Kidney (tissue), 14 donors: ENCODE results near the gene TRIO. TPM values are rescaled to one million over a fixed set of nuclear protein-coding genes. Genes with fewer than 3 reads are reported as not detected.

Source experiments
- DNase-seq, 5 donors: peaks; one replicate each; pipeline ENCODE4 v3.0.0-alpha.2; 2013 to 2020
- FAIRE-seq: peaks from 2 replicates; lab custom pipeline; 2012; peaks lifted over from hg19 to GRCh38; lab: Jason Lieb, UNC
- H3K27ac ChIP-seq, 2 donors: one replicate each; pipeline ENCODE4 v1.7.0; 2013; ENCODE audit warnings: low read depth in 2 of 2, low read length in 2 of 2, inconsistent platforms in 1 of 2
- H3K27me3 ChIP-seq: one replicate; pipeline ENCODE4 v1.7.1; 2013; ENCODE audit warnings: low read length, inconsistent platforms; ENCODE audit not compliant: control insufficient read depth, insufficient read depth
- H3K36me3 ChIP-seq, 3 donors: one replicate each; pipeline versions ENCODE4 v1.7.0 to v1.7.1; 2013; ENCODE audit warnings: low read length in 3 of 3, control low read depth in 1 of 3, inconsistent platforms in 1 of 3; ENCODE audit not compliant: insufficient read depth in 3 of 3, control insufficient read depth in 2 of 3
- H3K4me1 ChIP-seq, 3 donors: one replicate each; pipeline versions ENCODE4 v1.7.0 to v1.7.1; 2013; ENCODE audit warnings: low read length in 3 of 3, inconsistent platforms in 1 of 3, low read depth in 1 of 3; ENCODE audit not compliant: control insufficient read depth in 2 of 3, insufficient read depth in 2 of 3
- H3K4me3 ChIP-seq, 3 donors: one replicate each; pipeline versions ENCODE4 v1.7.0 to v1.8.1; 2013; ENCODE audit warnings: low read length in 3 of 3, control low read depth in 1 of 3, inconsistent platforms in 1 of 3
- H3K9ac ChIP-seq, 3 donors: one replicate each; pipeline versions ENCODE4 v1.7.0 to v1.7.1; 2013; ENCODE audit warnings: low read length in 3 of 3, control low read depth in 1 of 3, inconsistent platforms in 1 of 3
- H3K9me3 ChIP-seq, 3 donors: one replicate each; pipeline versions ENCODE4 v1.7.0 to v1.7.1; 2013; ENCODE audit warnings: low read length in 3 of 3, control low read depth in 1 of 3, inconsistent platforms in 1 of 3; ENCODE audit not compliant: control insufficient read depth in 2 of 3, insufficient read depth in 1 of 3
- intact Hi-C: fragments of 100-400 bp; cut with DNase I; formaldehyde crosslinking; loops from one replicate; pipeline ENCODE4 v1.11.1; 2022
- polyA plus RNA-seq: library from polyadenylated mRNA; stranded (reverse); fragments of 350-450 nt; fragmentation: Illumina TruSeq; extraction: RNeasy Lipid Tissue Mini Kit (QIAGEN cat#74804); gene quantifications from one replicate; pipeline ENCODE4 v1.2.3, GENCODE V29; 2014; ENCODE audit warnings: low read depth, low replicate concordance; ENCODE audit not compliant: insufficient read depth
- total RNA-seq: library from RNA; stranded (reverse); fragmentation: NEBNext Ultra II Directional; extraction: Animal tissue kit (Norgen Biotek cat#: 25700); gene quantifications from one replicate; pipeline ENCODE4 v1.2.1, GENCODE V29; 2021
- TF ChIP-seq, protein P1 (sequence below): IDR thresholded peaks from 3 replicates; pipeline ENCODE4 v1.5.1; 2012; ENCODE audit warnings: mild to moderate bottlenecking, moderate library complexity, borderline replicate concordance; ENCODE audit not compliant: insufficient read depth; ENCODE audit errors: extremely low read depth
- donor health status: control.
- donor health status: control.
- donor health status: control.
- donor health status: control.
- donor health status: control.
- donor health status: DM: yes; HTN: yes; CAD: no.
- donor health status: Normal renal cell carcinoma (clear cell type).

TRIO gene
- total and polyA plus RNA-seq, 2 donors from 2014 or later, result 9.5 to 149 TPM

DNA sequence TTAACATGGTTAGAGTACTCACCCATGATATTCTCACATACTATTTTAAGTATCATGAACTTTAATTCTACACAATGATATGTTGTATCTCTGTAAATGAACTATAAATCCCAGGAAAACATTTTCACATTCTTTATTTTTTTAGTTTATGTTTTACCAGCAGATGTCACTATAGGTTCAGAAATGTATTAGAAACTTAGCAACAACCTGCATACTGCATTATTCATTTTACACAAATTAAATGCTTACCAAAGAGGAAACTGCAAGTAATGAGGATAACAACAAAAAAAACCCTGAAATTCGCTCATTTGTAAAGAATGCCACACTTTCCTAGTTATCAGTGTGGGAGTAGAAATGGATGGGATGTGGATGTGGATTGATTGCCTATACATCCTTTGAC lies 221.0 kb downstream of the TRIO start:
- H3K27me3 ChIP-seq, result no peaks in the 10 kb centered on the region
- no peak for FAIRE-seq
- no peak overlapping the region for H3K9ac ChIP-seq
- DNase-seq, result peak in 1 of 5 donors; percentile 39
- intact Hi-C loops, result no loop called here
- no peaks in the 10 kb centered on the region for H3K9me3 ChIP-seq
- no peak overlapping the region for H3K27ac ChIP-seq
- H3K4me1 ChIP-seq, result no peaks in the 10 kb centered on the region
- H3K36me3 ChIP-seq, result peaks cover 5 to 68% (median 47%) of the 10 kb centered on the region in 3 donors
- TF ChIP-seq, protein P1, sequence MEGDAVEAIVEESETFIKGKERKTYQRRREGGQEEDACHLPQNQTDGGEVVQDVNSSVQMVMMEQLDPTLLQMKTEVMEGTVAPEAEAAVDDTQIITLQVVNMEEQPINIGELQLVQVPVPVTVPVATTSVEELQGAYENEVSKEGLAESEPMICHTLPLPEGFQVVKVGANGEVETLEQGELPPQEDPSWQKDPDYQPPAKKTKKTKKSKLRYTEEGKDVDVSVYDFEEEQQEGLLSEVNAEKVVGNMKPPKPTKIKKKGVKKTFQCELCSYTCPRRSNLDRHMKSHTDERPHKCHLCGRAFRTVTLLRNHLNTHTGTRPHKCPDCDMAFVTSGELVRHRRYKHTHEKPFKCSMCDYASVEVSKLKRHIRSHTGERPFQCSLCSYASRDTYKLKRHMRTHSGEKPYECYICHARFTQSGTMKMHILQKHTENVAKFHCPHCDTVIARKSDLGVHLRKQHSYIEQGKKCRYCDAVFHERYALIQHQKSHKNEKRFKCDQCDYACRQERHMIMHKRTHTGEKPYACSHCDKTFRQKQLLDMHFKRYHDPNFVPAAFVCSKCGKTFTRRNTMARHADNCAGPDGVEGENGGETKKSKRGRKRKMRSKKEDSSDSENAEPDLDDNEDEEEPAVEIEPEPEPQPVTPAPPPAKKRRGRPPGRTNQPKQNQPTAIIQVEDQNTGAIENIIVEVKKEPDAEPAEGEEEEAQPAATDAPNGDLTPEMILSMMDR, result no peak
- H3K4me3 ChIP-seq, result no peak overlapping the region

GRCh38 chr5:14364576-14365472 lies 221.7 kb downstream of the TRIO start:
- DNase-seq, result peak in 4 of 5 donors; percentile 34 to 59 (median 48)
- intact Hi-C loops, result no loop called here
- H3K36me3 ChIP-seq, result peaks cover 5 to 68% (median 51%) of the 10 kb centered on the region in 3 donors
- no peak overlapping the region for H3K4me3 ChIP-seq
- no peaks in the 10 kb centered on the region for H3K27me3 ChIP-seq
- TF ChIP-seq, protein P1, result peak; percentile 58
- H3K27ac ChIP-seq, result no peak overlapping the region
- FAIRE-seq, result no peak
- H3K4me1 ChIP-seq, result no peaks in the 10 kb centered on the region
- H3K9ac ChIP-seq, result no peak overlapping the region
- no peaks in the 10 kb centered on the region for H3K9me3 ChIP-seq

DNA sequence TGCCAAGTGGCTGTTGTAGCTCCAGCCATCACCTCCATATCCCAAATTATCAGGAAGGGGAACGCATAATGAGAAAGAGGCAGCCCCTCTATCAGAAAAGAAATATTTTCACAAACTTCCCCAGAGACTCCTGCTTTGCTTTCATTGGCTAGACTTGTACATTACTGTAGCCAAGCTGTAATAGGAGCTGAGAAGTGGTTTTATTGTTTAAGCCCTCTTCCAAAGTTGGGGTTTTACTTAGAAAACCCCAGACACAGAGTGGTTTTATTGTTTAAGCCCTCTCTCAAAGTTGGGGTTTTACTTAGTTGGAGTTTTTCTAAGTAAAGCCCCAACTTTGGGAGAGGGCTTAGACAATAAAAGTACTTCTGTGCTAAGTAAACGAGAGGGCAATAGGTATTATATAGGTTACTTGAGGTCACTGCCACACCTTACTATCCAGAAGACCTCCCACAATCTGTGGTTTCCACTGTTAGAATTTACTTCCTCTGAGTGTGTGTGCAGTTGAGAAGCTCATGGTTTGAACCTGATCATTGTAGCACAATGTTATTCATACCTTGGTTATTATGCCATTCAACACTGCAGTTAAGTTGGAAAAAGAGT lies 222.8 kb downstream of the TRIO start:
- H3K36me3 ChIP-seq, result peaks cover 5 to 66% (median 55%) of the 10 kb centered on the region in 3 donors
- no peak for FAIRE-seq
- no peaks in the 10 kb centered on the region for H3K9me3 ChIP-seq
- DNase-seq, result no peak
- intact Hi-C loops, result no loop called here
- no peaks in the 10 kb centered on the region for H3K4me1 ChIP-seq
- no peak overlapping the region for H3K9ac ChIP-seq
- TF ChIP-seq, protein P1, result no peak
- H3K27ac ChIP-seq, result no peak overlapping the region
- H3K4me3 ChIP-seq, result no peak overlapping the region
- H3K27me3 ChIP-seq, result no peaks in the 10 kb centered on the region
